Stimulated activated CD4-positive, alpha-beta T cell treated with anti-CD3 and anti-CD28 coated beads, Interleukin-2, amount 100 ng/mL, for 24 hours (primary cell): ENCODE results near the gene PSMA7.
"Not testable (repeated sequence)": the region's sequence is repeated elsewhere in the genome, so short reads cannot be mapped to it uniquely, and the experiment has no call there.

Source experiments
- DNase-seq, 2 donors: peaks; one replicate each; pipeline ENCODE4 v3.0.0-alpha.2; 2020

Gene PSMA7

GRCh38 chr20:62118113-62119043 is 24.8 kb downstream of the PSMA7 start:
- DNase-seq, result no peak

- DNase-seq, result peak; percentile 48
Measured at GRCh38 chr20:62117658-62118057, 25.5 kb downstream of the PSMA7 start.

- no peak for DNase-seq
Measured at GRCh38 chr20:62117362-62117646, 25.9 kb downstream of the PSMA7 start.

DNA sequence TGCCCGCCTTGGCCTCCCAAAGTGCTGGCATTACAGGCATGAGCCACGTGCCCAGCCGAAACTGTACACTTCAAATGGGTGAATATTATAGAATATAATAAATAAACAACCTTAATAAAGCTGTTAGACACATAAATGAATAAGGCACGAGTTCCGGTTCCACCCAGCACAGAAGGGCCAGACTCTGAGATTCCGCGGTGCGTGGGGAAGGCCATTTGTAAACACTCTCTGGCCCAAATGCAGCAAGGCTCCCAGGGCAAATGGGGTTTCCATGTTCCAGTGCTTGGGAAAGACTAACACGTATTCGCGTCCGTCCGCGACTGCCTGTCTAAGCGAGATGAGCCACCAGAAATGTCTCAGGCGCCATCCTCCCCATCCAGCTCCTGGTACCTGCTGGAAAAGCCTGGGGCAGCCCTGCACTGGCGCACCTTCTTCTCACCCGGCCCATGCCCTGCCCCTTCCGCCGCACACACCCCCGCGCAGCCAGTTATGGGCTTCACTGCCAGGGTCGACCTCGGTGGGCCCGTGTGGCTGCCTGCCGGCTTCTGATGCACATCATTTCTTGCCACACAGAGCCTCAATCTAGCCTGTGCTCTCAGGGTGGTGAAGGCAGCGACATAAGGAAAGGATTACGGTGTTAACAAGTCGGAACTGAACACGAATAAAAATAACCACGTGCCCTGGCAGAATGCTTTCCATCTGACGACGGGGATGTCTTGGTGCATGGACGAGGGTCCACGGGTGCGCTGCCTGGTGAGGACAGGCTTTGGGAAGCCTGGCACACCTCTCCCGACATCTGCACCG is 26.4 kb downstream of the PSMA7 start:
- no peak for DNase-seq

- DNase-seq, result not testable (repeated sequence)
Measured at GRCh38 chr20:62115800-62116407, 27.3 kb downstream of the PSMA7 start.

DNA sequence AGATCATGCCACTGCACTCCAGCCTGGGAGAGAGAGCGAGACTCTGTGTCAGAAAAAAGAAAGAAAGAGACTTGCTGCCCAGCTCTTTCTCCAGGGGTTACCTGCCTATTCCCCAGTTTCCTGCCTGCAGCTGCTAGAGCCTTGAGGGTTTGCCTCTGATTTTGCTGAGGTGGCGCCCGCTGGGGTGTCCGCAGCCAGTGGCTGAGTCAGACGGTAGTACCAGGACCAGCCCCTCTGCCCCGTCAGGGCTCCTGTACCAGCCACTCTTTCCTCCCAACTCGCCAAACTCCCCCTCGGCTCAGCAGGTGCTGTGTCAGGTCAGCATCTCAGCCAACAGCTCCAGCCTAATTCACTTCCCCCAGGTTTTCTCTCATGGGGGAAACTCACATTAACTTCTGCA is 28.3 kb downstream of the PSMA7 start:
- no peak for DNase-seq

DNA sequence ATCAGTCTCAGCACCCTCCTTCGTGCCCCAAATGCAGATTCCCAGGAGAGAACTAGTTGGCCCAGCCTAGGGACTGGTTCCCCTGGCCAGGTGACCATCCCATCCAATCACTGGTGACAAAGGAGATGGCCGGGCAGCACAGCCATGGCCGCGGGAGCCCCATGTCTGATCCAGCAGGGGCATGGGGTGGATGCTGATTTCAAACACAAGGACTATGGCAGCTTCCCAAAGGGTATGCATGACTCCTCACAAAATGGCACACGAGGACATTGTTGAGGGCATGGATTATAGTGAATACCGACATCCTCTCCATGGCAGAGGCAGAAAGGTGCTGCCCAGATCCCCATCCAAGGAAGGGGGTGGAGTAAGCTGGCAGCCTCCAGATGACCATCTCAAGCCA is 30.8 kb downstream of the PSMA7 start:
- DNase-seq, result no peak

DNA sequence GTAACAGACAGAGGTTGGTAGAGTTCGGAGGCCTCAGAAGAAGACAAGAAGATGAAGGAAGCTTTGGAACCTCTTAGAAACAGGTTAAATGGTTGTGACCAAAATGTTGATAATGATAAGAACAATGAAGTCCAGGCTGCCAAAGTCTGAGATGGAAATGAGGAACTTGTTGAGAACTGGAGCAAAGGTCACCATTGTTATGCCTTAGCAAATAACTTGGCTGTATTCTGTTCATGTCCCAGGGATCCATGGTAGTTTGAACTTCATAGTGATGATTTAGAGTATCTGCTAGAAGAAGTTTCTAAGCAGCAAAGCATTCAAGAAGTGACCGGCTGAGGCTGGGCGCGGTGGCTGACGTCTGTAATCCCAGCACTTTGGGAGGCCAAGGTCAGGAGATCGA is 32.0 kb downstream of the PSMA7 start:
- DNase-seq, result no peak

DNA sequence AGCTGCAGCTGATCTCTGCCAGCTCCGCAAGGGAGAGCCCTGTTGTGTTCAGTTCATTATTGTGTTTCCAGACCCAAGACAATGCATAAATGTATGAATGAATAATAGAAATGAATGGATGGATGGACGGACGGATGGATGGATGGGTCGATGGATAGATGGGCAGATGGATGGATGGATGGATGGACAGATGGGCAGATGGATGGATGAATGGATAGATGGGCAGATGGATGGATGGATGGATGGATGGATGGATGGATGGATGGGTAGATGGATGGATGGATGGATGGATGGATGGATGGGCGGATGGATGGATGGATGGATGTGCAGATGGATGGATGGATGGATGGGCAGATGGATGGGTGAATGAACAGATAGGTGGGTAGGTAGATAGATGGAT is 37.6 kb downstream of the PSMA7 start:
- no peak for DNase-seq

DNA sequence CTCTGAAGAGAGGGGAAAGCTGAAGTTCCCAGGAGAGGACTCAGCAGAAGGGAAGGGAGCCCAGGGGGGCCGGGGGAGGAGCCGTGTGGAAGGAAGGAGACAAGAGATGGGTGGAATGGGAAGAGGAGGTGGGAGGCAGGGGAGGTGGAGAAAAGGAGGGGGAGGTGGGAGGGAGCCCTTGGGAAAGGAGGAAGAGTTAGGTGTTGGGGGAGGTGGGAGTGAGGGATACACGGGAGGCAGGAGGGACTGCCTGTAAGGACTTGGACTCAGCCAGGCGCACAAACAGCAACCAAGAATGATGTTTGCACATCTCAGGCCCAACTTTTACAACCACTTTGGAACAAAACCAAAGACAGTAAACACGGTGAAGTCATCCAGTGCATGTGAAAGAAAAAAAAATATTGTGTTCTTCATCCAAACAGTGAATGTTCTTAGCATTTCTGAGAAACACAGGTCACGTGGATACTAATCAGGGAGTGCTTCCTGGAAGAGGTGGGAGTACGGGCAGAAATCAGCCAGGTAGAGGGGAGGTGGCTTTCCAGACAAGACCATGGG is 38.3 kb downstream of the PSMA7 start:
- DNase-seq, result no peak

DNA sequence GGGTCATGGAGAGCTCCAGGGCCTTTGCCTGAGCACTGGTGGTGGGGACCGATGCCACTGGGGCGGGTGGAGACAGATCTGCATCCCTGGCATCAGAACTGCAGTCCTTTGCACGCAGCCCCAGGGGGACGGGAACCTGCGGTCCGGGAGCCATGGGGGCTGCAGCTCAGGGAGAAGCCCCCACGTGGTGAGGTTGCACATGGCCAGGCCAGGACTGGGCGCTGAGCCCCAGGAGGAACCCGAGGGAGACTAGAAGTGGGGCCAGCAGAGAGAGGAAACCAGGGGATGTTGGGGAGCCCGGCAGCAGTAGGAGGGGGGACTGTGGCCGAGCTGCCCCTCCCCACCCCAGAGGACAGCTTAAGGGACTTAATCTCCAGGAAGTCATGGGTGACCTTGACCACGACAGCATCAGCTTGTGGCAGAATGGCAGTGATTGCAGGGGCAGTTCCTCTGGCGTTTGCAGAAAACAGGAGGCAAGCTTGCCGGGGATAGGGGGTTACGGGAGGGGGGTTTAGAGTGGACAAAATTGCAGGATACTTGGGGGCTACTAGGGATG is 38.9 kb downstream of the PSMA7 start:
- no peak for DNase-seq

GRCh38 chr20:62103508-62104233 is 39.5 kb downstream of the PSMA7 start:
- DNase-seq, result no peak

DNA sequence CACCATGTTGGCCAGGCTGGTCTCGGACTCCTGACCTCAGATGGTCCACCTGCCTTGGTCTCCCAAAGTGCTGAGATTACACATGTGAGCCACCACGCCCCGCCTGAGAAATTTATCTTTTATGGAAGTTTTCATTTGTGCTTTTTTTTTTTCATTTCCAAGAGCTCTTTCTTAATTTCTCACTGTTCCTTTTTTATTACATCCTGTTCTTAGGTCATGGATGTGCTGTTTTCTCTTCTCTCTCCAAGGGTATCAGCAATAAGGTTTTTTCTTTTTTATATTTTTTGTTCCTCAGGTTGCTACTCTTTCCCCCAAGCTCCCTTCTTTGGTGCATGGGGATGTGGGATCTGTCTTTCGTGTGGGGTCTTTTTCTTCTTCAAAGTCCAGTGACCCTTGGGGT is 42.1 kb downstream of the PSMA7 start:
- DNase-seq, result no peak

- DNase-seq, result no peak
Measured at GRCh38 chr20:62097881-62098407, 45.2 kb downstream of the PSMA7 start.

DNA sequence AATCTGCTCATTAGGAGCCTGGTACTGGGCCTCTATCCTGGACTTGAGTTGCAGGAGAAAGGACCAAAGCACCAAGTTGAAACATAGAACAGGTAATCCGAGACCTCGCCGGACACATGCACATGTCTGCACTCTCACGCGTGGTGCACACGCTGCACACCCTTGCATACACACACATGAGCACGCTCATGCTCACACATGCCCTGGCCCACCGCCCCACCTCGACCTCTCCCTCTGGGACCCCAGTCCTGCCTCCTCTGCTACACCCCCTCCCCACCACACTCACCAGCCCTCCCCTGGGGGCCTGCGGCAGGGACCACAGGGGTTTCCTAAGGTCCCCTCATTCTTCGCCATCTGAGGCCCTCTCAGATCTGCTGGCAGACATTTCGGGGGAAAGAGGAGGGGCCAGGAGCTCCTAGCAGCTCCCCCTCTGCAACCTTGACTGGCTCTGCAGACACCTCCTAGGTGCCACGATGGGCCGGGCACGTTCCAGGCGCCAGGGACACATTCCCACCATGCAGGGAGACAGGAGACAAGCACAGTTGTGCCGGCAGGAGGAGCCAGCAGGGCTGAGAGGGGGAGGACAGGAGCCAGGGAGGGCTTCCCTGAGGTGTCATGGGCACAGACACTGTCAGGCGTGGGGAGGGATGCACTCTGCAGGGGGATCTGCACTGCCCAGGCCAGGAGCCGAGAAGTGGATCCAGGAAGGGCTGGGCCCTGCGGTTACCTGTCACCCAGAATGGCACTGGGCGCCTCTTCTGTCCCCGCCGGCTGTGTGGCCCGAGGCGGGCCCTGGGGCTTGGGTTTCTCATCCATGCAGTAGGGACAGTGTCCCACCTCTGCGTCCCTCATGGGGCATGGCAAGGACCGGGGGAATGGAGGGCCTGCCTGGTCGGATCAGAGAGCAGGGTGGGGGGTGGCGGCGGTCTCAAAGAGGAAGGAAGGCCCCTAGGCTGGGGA is 46.5 kb downstream of the PSMA7 start:
- DNase-seq, result no peak

DNA sequence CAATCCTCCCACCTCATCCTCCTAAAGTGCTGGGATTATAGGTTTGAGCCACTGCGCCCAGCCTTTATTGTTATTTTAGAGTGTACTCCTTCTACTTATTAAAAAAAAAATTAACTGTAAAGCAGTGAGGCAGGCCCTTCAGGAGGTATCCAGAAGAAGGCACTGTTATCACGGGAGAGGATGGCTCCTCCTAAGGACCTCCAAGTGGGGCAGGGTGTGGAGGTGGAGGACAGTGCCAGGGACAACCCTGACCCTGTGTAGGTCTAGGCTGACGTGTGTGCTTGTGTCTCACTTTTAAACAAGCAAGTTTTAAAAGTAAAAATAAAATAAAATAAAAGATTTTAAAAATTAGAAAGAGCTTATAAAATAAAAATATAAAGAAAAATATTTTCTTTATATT is 53.8 kb downstream of the PSMA7 start:
- no peak for DNase-seq

DNA sequence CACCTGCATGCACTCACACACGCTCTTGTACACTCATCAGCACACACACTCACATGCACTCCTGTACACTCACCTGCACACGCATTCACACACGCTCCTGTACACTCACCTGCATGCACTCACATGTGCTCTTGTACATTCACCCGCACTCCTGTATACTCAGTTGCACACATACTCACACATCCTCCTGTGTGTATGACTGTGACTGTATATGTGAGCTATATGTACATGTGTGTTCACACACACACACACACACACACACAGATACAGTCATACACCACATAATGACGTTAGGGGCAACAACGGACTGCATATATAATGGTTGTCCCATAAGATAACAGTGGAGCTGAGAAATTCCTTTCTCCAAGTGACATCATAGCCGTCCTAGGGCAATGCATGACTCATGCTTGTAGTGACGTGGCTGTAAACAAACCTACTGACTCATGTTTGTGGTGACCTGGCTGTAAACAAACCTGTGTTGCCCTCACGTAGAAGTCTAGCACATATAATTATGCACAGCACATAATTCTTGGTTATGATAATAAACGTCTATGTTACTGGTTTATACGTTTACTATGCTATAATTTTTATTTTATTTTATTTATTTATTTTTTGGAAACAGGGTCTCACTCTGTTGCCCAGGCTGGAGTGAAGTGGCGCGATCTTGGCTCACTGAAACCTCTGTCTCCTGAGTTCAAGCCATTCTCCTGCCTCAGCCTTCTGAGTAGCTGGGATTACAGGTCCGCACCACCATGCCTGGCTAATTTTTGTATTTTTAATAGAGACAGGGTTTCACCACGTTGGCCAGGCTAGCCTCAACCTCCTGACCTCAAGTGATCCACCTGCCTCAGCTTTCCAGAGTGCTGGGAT is 54.7 kb downstream of the PSMA7 start:
- DNase-seq, result no peak

GRCh38 chr20:62087632-62088031 is 55.6 kb downstream of the PSMA7 start:
- no peak for DNase-seq

- DNase-seq, result no peak
Measured at GRCh38 chr20:62087227-62087626, 56.0 kb downstream of the PSMA7 start.
